CD4-positive, alpha-beta T cell treated with Interleukin-1 beta for 1 hour (primary cell): ENCODE data around the gene IRGC.

Experiments
- DNase-seq, 2 donors: peaks; one replicate each; pipeline ENCODE4 v3.0.0-alpha.2; 2020 to 2022

The IRGC gene

DNA sequence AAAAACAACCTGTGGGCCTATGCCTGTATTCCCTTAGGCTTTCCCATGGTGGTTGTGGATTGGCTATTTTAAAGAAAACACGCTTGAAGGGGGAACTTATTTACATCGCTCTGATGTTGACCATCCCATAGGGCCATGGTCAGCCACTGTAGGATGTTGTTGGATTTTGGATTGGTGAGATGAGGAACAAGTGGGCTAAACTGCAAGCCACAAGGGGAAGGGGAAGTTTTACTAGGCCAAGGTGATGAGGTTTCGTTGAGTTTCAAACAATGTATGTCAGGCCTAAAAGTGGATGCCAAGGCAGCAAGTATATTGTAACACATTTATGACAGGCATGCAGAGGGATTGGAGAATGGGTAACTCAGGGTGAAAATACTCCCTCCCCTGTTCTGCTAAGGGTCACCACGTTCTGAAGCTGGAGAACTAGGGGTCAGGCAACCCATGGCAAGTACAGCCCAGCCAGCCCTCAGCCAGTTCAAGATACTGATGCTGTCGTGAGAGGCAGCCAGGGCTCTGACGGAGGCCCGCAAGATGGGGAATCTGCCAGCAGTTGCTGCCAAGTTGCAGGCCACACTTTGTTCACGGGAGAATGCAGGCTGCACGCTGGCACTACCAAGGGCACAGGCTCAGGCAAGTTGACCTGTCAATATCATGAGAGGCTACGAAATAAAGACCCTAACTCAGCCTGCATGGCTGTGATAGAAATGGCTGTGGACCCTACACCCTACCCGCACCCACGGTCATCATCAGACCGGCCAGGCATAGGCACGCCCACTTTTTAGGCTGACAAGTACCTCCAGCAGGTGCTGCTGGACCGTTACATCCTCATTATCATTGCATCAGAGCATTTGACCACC is 11.1 kb downstream of the IRGC start:
- DNase-seq: no peak

DNA sequence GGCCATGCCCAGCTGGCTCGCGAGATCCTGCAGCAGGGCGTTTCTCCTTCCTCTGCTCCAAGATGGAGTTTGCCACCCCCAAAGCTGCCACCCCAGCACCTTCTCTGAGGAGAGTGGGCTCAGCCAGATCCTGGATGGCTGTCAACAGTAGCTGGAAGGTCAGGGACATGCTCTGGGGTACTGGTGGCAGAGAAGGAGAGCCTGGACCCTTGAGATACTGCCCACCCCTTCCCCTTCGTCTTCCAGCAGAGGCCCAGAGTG is 11.6 kb downstream of the IRGC start:
- no peak for DNase-seq

DNA sequence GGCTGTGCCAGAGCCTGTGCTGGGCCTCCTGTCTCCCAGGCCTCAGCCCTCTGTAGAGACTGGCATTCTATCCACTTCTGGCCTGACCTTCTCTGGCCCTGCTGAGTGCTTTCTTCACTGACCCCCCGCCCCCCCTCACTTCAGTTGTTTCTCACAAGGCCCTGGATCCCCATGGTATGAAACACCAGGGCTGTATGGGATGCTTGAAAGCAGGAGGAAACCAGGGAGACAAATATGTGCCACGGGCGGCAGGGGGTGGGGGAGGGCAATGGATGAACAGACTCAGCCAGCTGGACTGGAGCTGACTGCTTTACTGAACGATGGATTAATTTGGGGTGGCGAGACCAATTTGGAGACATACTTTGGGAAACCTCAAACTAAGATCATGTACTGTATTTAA is 14.0 kb downstream of the IRGC start:
- no peak for DNase-seq

DNA sequence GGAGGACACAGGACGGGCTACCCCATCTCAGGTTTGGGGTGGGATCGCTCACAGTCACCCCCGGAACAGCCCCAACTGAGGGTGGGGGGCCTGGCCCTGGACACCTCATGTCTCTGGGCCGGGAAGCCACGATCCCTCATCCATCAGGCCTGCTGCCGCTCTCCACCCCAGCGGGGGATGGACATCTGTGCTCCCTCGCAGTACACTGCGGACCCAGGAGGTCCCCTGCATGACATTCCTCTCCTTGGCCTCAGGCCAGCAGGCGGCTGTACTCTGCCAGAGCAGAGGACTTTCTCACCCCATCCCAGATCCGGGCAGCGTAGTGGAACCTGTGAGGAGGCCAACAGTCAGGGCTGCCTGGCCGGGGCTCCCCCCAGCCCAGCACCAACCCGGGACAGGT is 15.5 kb downstream of the IRGC start:
- no peak for DNase-seq

DNA sequence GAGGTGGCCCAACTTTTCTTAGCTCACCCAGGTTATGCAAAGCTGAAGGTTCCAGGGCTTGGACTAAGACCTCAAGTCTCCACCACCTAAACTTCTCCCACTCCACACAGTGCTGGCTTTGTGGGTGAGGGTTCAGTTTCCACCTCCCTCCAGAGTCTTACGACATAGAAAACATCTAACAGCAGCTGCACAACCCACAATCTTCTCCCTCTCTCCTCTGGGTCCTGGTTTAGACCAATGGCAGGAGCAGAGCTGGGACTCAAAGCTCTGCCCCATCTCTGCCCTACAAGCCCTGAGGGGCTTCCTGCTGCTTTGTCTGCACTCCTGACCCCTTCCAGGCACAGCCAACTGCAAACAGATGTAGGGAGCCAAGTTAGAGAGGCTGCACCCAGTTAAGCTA is 16.0 kb downstream of the IRGC start:
- DNase-seq: no peak

DNA sequence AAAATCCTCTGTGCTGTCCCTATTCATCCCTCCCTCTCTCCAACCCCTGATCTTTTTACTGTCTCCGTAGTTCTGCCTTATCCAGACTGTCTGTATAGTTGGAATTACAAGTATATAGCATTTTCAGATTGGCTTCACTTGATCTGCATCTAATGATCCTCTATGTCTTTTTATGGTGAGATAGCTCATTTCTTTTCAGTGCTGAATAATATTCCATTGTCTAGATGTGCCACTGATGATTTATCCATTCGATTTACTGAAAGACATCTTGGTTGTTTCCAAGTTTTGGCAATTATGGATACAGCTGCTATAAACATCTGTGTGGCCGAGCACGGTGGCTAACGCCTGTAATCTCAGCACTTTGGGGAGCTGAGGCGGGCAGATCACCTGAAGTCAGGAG is 19.1 kb downstream of the IRGC start:
- no peak for DNase-seq

DNA sequence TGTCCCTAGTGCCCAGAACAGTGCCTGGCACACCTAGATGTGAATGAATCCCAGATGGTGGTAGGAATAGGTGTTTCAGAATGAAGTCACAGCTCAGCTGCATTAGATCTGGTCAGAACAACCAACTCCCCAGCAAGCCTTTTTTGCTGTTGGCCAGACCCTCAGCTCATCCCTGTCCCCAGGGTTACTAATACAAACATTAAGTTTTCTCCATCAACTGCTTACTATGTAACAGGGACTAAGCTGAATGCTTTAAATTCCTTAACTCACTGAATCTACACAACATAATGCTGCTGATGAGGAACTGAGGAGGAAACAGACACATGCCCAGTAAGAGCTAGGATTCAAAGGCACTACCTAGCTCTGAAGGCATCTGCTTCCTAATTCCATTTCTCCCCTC is 20.1 kb downstream of the IRGC start:
- no peak for DNase-seq

DNA sequence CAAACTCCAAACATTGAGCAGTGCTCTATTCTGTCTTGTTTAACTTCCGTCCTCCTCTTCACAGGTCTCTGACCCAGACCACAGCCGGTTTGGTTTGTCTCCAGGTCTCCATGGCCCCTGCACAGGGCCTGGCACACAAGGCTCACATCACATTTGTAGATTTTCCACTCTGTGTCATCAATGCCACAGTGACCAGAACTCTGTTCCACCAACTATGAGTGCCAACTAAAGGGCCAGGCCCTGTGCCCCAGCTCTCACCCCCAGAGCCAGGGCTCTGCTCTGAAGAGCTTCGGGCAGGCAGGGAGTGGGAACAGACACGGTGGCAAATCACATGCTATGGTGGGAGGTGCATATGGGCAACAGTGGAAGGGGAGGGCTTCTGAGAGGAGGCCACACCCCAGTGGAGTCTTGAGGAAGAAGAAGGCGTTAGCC is 22.9 kb downstream of the IRGC start:
- DNase-seq: no peak

DNA sequence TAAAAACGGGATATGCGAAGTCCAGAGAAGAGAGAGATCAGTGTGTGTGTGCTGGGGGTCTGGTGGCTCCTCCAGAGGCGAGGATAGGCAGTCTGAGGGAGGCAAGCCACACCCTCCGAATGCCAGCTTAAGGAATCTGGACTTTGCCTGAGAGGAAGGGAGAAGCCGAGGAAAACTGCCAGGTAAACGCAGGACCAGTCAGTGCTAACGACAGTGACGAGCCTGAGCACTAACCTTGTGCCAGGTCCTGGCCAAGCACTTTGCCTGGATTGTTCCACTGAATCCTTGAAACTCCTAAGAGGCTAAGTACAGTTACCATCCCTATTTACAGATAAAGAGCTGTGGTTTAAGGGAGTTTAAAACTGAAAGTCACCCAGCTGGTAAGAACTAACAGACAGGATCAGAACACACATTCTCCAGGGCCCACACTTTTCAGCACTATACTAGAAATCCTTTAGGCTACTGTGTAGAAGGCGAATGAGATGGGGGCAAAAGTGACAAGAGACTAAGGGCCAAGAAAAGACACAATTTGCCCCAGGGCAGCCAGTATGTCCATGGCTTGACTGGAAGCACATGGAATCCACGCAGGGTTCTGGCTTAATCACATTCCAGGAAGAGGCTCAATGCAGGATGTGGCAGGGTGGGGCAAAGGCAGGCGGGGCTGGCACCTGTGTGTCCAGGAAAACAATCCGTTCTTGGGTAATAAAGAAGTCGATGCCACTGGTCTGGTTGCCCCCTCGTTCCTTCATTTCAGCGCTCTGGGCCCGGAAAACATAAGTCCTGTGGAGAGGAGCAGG is 23.8 kb downstream of the IRGC start:
- no peak for DNase-seq

DNA sequence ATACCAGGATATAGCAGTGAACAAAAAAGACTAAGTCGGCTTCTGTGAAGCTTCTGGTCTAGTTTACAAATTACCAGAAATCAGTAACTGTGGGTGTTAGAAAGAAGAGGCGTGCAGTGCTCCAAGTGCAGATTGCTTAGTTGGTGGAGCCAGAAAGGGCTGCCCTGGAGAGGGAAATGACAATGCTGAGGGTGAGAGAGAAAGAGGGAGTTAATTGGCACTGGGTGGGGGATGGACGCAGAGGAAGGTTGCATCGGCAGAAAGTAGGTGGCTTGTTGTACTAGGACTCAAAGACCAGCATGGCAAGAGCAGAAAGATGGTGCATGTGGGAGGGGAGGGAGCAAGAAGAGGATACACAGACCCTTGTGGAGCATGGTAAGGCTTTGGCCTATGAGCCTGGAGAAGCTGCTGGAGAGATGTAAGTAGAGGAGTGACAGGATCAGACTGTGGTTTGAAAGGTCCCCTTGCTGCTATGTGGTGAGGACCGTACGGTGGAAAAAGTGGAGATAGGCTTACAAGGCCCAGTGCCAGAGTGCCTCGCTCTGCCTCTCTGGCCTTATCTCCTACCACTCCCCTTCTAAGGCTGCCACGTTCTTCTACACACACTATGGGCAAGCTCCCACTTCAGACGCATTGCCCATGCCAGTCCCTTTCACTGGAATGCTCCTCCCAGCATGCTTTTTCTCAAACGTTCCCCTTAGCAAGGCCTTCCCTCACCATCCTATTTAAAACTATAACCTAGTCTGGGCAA is 25.4 kb downstream of the IRGC start:
- DNase-seq: no peak

DNA sequence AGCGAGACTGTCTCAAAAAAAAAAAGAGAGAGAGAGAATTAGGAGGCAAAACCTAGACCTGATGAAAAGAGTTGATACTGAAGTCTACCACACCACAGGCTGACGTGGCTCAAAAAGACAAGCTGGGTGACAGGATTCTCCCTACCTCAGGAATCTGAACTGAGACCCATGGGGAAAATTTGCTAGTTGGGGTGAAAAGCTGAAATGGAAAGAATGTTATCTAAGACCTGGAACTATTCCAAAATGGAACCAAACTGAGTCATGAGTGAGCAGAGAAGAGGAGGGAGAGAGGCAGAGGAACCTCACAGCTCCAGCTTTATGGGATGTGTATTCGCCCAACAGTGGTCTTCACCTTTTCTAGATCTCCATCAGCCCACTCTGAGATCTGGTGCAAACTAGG is 27.2 kb downstream of the IRGC start:
- DNase-seq: no peak

DNA sequence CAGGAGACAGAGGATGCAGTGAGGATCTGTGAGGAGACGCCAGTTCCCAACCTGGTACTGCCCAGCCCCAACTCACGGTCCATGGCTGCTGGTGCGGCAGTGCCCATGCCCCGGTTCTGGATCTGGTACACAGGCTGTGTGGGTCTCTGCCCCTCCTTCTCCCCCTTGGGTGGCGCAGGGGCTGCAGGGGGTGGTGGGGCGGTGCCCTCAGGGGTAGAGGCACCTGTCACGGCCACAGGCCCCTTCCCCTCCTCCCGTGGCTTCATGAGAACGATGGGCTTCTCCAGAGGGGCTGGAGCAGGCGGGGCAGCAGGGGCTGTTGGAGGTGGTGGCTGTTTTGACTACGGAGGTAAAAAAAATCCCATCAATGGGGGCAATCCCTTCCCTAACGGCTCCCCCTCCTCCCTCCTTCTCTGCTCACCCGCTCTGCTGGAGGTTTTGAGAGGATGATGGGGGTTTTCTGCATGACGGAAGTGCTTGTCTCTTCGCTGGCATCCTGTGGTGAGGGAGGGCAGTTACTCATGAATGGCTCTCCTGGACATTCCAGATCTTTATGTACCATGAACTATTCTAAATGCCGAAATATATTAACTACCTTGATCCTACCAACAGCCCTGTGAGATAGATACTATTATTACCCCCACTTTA is 31.8 kb downstream of the IRGC start:
- DNase-seq: peak in 1 of 2 donors; percentile 39

DNA sequence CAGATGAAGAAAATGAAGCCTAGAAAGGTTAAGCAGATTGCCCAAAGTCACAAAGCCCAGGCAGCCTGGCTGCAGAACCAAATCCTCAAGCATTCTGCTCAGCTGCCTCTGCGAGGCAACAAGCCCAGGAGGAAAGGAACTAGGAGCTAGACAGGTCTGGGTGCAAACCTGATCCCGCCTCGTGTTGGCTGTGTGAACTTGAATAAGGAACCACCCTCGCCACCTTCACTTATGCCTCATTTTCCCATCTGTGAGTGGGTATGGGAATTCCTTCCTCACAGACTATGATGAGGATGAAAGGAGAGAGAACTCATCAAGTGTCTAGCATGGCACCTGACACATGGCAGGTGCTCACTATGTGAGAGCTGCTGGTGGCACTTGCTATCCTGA is 32.3 kb downstream of the IRGC start:
- no peak for DNase-seq

DNA sequence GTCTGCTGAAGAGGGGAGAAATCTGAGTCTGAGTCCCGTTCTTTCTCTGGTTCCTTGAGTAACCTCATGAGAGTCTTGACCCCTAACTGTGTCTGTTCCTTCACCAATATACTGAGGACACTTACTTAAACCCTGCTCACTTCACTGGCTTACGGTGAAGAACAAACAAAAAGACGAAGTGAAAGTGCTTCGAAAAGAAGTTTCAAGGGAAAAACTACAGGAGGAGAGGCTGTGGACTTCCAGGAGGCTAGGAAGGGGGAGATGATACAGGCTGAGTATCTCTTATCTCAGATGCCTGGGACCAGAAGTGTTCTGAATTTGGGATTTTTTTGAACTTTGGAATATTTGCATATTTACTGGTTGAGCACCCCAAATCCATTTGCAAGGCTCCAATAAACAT is 32.8 kb downstream of the IRGC start:
- DNase-seq: no peak

DNA sequence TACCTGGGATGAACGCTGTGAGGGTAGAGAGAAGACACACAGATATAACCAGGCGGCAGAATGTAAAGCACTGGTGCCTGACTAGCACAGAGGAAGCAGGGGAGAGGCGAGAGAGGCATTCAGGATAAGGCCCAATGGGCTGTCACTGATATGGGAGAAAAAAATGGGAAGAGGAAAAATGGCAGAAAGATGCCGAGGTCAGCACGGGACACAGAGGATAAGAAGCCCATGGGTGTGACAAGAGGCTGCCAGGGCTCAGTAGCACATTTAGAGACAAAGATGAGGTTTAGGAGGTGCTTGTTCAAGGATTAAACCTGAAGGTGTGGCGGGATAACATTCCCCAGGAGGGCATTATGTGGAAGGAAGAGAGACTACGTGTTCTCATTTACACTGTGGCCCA is 33.3 kb downstream of the IRGC start:
- no peak for DNase-seq

DNA sequence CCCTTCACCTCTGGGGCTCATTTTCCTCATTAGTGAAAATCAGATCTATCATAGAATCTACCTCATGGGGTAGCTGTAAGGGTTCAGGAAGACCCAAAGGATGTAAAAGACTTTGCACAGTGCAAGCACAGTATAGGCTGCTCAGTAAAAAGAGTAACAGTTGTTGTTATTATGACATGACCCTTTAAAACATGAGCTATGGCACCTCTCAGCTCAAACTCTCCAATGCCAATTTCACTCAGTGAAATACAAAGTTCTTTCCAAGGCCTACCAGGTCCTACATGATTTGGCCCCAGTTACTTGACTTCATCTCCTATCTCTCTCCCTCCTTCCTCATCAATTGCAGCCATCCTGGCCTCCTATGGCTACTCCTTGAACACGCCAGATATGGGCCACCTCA is 34.0 kb downstream of the IRGC start:
- no peak for DNase-seq

DNA sequence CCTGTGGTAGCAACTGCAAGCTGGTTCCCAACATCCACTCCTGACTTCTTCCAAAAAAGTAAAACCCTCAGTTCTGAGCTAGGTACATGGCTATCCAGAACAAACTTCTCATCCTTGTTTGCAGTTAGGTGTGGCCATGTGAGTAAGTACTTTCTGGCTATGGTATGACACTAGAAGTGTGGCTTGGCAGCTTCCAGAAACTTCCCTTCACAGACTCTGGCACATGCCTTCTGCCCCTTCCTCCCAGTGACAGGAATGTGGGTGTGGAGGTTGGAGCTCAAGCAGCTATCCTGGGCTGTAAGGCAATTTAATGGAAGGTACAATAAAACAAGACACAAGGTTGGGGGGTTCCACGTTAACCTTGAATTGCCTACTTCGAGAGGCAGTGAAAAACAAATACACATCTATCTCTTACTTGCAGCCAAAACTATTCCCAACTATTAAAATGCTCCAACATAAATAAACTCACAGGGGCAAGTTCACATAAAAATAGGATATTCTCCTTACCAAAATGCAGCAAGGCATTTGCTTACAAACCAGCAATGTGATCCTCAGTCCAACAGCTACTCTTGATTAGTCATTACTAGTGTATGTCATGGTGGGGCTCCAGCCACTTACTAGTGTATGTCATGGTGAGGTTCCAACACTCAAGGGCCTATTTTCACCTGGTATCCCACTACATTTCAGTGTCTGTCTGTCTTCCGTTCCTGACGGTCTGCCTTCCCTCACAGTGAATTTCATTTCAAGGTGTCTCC is 35.8 kb downstream of the IRGC start:
- no peak for DNase-seq

DNA sequence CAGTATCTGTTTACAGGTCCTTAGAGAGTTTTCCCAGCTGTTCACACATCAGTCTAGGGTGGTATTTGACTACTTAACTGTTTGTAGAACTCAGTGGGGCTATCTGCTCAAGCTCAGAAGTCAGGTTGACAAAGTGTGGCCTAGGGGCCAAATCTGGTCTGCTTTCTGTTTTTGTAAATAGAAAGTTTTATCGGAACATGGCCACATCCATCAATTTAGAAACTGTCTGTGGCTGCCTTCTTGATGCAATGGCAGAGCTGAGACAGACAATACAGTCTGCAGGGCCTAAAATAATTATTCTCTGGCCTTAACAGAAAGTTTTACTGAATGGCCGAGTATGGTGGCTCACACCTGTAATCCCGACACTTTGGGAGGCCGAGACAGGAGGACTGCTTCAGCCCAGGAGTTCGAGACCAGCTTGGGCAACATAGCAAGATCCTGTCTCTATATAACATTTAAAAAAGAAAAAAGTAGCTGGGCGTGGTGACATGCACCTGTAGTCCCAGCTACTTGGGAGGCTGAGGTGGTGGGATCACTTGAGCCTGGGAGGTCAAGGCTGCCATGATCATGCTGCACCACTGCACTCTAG is 36.5 kb downstream of the IRGC start:
- no peak for DNase-seq

DNA sequence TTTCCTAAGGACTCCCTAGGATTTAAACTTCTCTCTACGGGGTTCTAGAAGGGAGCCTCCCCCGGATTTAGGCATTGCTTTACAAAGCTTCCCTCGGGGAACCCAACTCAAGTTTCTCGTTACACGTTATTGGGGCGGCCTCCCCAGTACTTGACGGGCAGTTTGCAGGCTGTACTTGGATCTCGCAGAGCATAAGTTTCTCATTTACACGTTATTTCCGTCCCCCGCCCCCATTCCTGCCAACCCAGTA is 38.3 kb downstream of the IRGC start:
- no peak for DNase-seq

DNA sequence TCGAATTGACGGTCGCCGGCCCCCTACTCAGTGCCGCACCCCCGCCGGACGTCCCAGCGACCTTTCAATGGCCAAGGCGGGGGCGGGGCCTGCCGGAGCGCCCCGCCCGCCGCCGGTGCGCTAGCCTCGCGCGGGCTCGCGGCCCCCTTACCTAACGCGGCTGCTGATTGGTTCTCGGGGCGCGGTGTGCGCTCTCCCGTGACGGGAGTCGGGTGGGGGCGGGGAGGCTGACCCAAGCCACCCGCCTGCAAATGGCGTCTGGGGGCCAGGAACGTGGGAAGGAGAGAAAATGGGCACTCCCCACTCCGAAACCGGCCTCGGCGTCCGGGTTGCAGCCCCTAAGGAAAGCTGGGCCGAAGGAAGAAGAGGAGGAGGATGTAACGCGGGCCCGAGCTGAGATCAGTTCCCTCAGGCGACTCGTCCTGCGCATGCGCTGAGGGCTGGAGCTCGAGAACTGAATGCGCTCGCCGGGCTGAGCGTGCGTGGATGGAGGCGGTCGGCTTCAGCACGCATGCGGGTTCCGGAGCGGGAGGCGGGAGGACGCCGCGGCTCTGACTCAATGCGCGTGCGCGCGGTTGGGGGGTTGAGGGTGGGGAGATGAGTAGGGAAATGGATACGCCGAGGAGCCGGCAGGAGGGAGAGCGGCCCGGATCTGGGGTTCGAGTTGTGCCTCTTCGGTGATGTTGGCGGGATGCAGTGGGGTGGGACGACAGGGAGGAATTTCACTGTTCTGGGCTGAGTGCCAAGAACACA is 38.8 kb downstream of the IRGC start, which contains the start of gene SMG9:
SMG9 (minus strand) TSS at position 460 of the 753 bp plus-strand sequence. CDS start 4,221 bp downstream, outside the sequence.
- DNase-seq: peak; percentile 98

DNA sequence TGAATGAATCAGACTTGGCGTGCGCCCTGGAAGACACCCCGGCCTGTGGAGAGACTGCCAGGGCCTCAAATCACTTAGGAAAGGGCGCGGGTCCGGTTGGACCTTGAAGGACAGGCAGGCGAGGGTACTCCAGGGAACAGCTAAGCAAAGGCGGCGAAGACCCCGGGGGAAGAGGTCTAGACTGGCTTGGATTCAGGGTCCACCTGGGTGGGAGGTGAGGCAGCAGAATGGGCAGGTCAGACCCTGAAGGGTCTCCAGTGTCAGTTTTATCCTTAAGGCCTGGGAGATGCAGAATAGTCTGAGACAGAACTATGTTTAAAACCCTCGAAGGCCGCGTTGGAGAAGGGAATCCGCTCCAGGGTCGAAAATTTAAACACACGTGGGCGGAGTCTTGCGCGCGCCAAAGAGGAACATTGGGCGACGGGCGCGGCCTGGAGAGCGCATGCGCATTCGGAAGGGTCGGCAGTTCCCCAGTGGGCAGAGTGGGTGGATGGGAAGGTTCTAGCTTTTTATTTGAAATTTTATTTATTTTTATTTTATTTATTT is 39.5 kb downstream of the IRGC start:
- DNase-seq: peak; percentile 83 to 84
